ENCODE measurements around the gene HSPA14. TPM values are rescaled to one million over a fixed set of nuclear protein-coding genes. Genes with fewer than 3 reads are reported as not detected.

HSPA14 gene
- total RNA-seq, 1 experiment from 2014 or later: 41.0 TPM

GRCh38 chr10:14806318-14806717 lies 31.8 kb upstream of the HSPA14 start:
- Histone ChIP-seq H3K79me1 (ENCODE audit: insufficient read depth, low read depth, low read length, poor library complexity, severe bottlenecking) (no peaks in the 10 kb centered on the region), H3K23ac (ENCODE audit: insufficient read length, low read depth, low read length) (no peak overlapping the region), H3K4me2 (ENCODE audit: insufficient read depth, insufficient read length, low read length) (no peak overlapping the region), H4K8ac (replicated peaks; ENCODE audit: insufficient read length, low read depth, low read length) (no peak overlapping the region), H2BK15ac (ENCODE audit: low read depth, low read length) (no peak overlapping the region), H3K27me3 (ENCODE audit: insufficient read depth, low read length) (no peaks in the 10 kb centered on the region), H2AFZ (ENCODE audit: low read length) (no peak overlapping the region), H4K5ac (ENCODE audit: insufficient read length, low read depth, low read length) (no peak overlapping the region), H3K18ac (ENCODE audit: insufficient read length, low read depth, low read length) (no peak overlapping the region), H2BK5ac (ENCODE audit: insufficient read length, low read length) (no peak overlapping the region), H3K9me3 (ENCODE audit: control insufficient read depth, low read depth, low read length) (no peaks in the 10 kb centered on the region), H4K91ac (ENCODE audit: insufficient read length, low read depth, low read length) (no peak overlapping the region), H3K4me1 (ENCODE audit: insufficient read depth, low read length) (no peaks in the 10 kb centered on the region), H3K9ac (ENCODE audit: extremely low read depth, insufficient read length, low read length) (no peak overlapping the region), H3K79me2 (ENCODE audit: insufficient read depth, low read length) (no peaks in the 10 kb centered on the region), H4K20me1 (ENCODE audit: control insufficient read depth, insufficient read depth, insufficient read length) (no peaks in the 10 kb centered on the region), H3K23me2 (ENCODE audit: insufficient read length, low read depth, low read length, poor library complexity, severe bottlenecking) (no peaks in the 10 kb centered on the region), H3T11ph (ENCODE audit: low read length) (no peak overlapping the region), H2AK5ac (ENCODE audit: insufficient read length, low read length) (no peak overlapping the region), H2BK20ac (ENCODE audit: low read depth, low read length, poor library complexity, severe bottlenecking) (no peak overlapping the region), H2BK120ac (ENCODE audit: low read depth, low read length, poor library complexity, severe bottlenecking) (no peak overlapping the region), H3K14ac (ENCODE audit: insufficient read depth, low read length) (no peak overlapping the region), H3K27ac (ENCODE audit: insufficient read length, low read depth, low read length) (no peak overlapping the region), H3K4ac (ENCODE audit: low read depth, low read length) (no peak overlapping the region), H3K56ac (ENCODE audit: insufficient read length, low read depth, low read length) (no peak overlapping the region), H2BK12ac (ENCODE audit: insufficient read length, low read depth, low read length) (no peak overlapping the region)
- H3K4me1 Mint-ChIP-seq: peaks cover 7% of the 10 kb centered on the region in 2 experiments
- H3K9me3 Mint-ChIP-seq: no peaks in the 10 kb centered on the region; a peak in 1 of 5 replicates
- no peak overlapping the region for H3K4me3 Mint-ChIP-seq
- no CpG with 5 or more reads among the region's 3 CpGs for WGBS (ENCODE audit: extremely low coverage, insufficient read length, low lambda C conversion rate)
- no peaks in the 10 kb centered on the region; the same call in 1 of the 2 replicates for H3K27me3 Mint-ChIP-seq (ENCODE audit: low read depth)
- H3K27ac Mint-ChIP-seq: no peak overlapping the region
- no peak for DNase-seq
- no peaks in the 10 kb centered on the region for H3K36me3 Mint-ChIP-seq (ENCODE audit: insufficient read depth in 1 of 3, low read depth in 3 of 3)
- TF ChIP-seq CTCF (conservative IDR thresholded peaks at IDR 0.05): no peak
